COLO668 (cell line): Measurements from ENCODE around the gene CMTR2.
A peak's percentile ranks its signal among the peaks of the same experiment; 100 is the strongest.
"Not testable (repeated sequence)": the region's sequence is repeated elsewhere in the genome, so short reads cannot be mapped to it uniquely, and the experiment has no call there.

ENCODE experiments used
- DNase-seq: peaks from one replicate; lab custom pipeline; 2025; ENCODE audit not compliant: unreplicated experiment; lab: John Stamatoyannopoulos, UW

The CMTR2 gene, protein sequence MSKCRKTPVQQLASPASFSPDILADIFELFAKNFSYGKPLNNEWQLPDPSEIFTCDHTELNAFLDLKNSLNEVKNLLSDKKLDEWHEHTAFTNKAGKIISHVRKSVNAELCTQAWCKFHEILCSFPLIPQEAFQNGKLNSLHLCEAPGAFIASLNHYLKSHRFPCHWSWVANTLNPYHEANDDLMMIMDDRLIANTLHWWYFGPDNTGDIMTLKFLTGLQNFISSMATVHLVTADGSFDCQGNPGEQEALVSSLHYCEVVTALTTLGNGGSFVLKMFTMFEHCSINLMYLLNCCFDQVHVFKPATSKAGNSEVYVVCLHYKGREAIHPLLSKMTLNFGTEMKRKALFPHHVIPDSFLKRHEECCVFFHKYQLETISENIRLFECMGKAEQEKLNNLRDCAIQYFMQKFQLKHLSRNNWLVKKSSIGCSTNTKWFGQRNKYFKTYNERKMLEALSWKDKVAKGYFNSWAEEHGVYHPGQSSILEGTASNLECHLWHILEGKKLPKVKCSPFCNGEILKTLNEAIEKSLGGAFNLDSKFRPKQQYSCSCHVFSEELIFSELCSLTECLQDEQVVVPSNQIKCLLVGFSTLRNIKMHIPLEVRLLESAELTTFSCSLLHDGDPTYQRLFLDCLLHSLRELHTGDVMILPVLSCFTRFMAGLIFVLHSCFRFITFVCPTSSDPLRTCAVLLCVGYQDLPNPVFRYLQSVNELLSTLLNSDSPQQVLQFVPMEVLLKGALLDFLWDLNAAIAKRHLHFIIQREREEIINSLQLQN

DNA sequence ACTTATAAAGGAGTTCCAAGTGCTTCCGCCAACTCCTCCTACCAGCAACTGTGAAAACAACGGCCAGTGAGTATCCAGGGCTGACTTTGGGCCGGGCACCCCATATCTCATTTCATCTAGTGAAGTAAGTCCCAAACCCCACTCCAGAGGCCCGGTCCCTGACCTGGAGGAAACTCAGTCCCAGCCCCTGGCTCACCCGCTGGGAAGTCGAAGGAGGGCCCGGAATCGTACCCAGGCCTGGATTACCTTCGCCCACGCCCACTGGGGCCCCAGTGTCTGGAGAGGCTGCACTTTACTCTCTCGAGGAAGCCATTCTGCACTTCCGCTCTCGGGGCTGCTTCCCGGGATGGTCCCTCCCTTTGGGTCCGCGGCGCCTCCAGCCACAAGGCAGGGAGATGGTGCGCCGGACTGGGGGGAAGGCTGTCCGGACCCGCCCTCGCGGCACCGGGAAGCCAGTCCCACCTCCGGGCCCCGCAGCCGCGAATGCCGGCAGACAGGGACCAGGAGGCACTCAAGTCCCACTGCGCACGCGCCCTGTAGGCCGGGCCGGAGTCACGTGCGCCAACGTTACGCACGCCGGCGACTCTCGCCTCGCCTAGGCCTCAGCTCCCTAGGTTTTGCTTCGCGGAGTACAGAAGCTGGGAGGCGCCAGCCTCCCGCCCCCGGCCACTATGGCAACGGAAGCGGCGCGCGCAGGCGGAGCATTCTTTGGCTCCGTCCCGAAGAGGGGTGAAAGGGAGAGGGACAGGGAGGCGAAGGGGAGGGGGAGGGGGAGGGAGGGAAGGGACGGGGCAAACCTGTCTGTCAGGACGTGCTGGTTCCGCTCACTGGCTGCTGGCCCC, at the start of gene CMTR2:
TSS of gene CMTR2 (minus strand) at position 513 of the 842 bp plus-strand sequence. CDS start 3,482 bp downstream, outside the sequence.
- peak; percentile 99 for DNase-seq

DNA sequence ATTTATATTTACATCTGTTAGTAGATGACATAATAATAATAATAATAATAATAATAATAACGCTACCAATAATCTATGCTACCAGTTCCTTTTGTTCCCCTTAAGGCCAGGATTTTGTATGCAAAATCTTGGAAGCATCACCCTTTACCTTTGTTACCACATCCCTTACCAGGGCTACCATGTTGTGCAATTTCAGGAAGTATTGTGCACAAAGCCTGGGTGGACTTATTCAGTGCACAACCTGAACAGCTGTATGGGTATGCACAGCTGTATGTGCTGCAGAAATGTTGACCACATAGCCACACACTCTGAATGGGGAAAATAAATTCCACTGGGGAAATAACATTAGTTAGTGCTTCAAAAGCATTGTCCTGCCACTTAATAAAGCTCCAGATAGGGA, 49.4 kb upstream of the CMTR2 start:
- DNase-seq = no peak

DNA sequence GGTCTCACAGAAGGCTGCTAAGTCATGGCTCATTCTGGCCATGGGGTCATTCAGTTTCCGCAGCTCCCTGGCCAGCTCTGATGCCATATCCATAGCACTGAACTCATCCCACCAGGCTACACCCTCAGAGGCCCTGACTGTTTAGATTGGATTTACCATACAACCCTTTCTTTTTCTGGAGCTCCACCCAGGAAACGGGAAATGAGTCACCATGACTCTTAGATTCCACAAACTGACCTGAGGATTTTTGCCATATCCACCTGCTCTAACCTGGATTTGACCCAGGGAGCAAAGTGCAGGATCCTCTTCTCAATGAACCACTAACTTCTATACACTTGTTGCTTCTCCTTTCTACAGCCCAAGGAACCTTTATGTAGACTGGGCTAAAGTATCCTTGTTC, 49.0 kb upstream of the CMTR2 start:
- DNase-seq = peak; percentile 40

DNA sequence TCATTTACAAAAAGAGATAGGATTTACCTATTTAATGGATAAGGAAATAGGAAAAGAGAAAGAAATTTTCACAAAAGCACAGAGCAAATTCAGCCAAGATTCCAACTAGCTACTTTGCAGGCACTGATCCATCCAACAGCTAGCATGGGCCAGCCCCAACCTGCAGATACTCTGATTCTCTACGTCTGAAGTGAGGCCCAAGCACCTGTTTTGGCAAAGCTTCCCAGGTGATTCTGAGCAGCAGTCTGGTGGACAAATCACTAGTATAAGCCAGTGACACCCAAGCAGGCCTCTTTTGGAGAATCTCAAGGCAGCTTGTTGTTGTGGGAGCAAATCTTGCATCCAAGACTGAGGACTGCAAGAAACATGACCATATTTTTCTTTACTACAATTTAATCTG, 48.4 kb upstream of the CMTR2 start:
- peak; percentile 10 for DNase-seq

DNA sequence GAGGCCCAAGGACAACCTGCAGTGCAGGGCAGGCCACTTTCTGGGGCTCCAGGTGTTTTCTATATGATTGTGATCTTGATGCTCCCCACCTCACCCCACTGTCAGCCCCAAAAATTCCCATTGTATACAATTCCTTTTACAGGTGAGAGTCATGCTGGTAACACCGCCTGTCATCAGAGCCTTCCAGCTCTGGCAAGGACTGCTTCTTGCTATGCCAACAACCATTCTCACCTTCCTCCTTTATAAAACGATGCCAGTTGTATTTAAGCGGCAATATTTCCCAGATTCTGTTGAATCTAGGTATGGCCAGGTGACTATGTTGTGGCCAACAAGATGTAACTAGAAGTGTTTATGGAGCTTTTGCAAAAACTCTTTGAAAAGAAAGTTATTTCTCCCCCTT, 38.9 kb upstream of the CMTR2 start:
- DNase-seq = no peak

DNA sequence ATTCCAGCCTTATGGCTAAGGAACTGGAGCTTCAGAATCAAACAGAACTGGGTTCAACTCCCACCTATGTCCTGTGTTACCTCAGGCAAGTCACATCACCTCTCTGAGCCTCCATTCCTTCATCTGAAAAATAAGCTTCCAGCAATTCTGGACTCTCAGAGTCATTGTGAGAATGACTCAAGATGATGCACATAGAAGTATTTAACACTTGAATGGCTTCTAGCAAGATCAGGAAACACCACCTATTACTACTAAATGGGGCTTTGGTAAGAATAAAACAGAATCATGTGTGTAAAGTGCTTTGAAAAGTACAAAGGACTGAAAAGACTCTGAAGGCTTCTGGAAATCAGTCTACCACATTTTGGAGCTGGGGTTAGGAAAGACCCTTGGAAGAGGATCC, 38.5 kb upstream of the CMTR2 start:
- no peak for DNase-seq

DNA sequence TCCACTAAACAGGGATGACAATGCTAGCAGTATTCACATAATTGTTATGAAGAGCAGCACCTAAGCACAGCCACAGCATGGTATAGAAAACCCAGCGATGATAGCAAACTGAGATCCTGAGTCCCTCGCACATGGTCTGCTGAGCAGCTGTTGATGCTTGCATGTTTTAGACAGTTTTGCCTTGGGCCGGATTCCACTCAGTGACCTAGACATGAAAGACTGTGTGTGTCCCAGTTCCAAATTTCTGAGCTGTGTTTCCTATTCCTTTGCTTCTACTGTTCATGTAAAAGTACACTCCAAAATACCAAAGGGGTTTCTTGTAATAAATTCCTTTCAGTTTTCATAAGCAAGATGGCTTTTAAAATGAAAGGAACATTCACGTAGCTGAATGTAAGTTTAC, 30.8 kb upstream of the CMTR2 start:
- DNase-seq = no peak

DNA sequence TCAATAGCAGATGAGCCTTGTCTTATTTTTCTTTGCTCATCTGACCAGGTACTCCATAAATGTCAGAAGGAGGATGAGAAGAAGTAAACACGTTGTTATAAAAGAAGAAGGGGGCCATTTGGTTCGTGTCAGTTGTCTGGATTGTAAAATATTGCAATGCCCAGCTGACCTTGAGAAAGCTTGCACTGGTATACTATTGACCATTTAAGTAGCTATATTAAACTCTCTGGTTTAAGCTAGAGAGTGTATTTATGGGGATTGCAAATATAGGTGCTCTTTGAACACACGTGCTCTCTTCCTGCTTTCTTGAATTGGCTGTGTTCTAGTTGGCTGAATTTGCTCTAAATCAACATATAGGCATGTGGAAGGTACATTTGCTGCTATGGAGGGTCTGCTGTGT, 26.1 kb upstream of the CMTR2 start:
- DNase-seq = no peak

DNA sequence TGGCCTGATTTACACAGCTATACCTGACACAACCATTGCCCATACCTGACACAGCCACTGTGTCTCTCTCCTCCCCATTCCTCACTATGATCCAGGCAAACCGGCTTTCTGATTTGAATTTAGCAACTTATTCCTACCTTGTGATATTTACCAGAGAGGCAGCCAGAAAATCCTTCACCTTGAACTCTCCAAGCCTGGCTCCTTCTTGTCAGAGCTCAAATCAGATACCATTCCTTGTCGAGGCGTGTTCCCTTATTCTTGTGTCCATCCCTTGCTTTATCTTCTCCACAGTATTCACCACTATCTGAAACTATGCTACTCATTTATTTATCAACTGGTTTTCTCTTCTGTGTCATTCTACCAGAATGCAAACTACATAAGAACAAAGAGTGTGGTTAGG, 24.4 kb upstream of the CMTR2 start:
- not testable (repeated sequence) for DNase-seq

DNA sequence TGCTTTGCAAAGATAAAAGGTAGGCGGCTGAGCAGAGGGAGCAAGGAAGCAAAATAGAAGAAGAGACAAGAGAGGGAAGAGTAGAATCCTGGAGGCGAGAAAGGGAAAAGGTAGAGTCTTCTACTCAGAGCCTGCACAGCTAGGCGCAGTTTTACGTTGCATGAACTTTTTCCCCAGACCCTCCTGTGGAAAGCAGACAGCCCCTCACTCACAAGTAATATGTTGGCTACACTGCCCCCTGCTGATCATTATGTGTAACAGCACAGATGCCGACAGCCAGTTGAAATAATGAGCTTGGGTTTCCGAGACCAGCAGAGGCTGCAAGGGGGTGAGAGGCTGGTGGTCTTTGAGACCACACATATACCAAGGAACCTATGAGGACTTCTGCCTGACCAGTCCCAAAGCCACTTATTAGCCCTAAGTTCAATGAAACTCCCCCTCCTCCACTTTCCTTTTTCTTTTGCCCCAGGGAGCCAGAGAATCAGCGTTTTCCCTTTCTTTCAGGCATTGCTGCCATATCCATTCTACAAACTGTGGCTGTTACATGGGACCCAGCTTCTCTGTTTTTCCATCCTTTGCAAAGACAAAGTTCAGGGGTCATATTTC, 22.5 kb upstream of the CMTR2 start:
- DNase-seq = peak; percentile 6

DNA sequence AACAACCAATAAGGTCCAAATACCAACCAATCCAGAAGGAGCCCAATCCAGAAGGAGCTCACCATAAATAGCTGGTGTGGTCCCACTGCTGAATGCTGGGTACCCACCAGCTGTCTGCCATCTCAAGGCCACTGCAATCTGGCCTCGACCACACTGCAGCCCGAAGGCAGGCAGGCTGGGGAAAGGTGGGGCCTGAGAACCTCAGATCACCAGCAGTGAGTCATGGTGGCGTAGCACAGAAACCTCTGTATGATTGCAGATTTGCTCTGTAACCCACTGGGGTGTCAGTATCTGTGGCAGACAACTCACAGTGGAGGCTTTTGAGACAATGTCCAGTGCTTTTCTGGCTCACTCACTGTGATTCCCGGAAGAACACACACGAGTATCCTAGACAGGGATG, 14.7 kb upstream of the CMTR2 start:
- no peak for DNase-seq

DNA sequence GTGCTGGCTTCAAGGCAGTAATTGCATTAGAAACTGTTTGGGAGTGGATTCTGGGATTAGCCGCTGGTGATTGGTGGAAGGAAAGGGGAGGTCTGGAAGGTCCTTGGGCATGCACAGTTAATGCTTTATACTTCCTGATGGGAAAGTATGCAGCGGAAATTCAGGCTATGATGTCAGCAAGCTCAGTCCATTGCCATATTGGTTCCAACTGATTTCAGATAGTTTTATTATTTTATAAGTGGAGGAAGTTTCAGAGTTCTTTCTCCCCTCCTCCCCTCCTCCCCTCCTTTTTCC, 8.1 kb upstream of the CMTR2 start:
- no peak for DNase-seq

DNA sequence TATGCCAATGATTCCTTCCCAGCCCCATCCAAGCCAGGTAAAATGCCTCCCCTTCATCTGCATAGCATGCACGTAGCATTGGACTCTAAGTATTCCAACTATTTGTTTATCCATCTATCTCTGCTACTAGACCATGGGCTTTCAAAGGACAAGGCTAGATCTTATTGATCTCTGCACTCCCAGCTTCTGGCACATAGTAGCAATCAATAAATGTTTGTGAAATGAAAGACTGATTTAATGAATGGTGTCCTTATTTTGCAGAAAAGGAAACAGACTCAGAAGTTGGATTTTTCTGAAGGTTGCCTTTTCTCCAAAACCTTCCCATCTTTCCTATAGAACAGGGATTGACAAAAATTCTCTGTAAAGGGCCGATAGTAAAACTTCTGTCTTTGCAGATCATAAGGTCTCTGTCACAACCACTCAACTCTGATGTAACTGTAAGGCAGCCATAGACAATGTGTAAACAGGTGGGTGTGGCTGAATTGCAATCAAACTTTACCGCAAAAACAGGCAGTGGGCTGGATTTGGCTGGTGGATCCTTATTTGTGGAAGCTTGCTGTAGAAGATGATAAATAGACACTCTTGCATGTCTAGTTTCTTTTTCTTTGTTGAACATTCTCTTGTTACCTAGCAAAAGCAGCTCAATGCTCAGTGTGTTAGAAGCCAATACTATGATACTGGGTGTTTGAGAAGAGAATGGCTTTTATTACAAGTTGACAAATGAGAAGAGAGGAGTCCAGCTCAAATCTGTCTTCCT, 7.6 kb upstream of the CMTR2 start:
- DNase-seq = peak; percentile 8

DNA sequence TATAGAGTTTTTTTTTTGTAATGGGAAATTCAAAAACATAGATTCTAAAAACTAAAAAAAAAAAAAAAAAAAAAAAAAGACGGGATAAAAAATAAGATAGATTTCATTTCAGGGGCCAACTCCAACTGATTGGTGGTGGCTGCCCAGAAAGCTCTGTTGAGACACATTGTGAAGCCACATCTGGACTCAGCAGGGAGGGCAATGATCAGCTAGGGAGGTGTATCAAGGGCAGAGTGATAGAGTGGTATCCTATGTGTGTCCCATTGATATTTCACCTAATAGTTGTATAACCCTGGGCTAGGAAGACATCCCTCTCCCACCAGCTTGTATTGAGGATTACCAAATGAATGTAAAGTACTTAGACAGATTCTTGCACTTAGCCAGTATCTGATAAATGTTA, 6.7 kb upstream of the CMTR2 start:
- no peak for DNase-seq

DNA sequence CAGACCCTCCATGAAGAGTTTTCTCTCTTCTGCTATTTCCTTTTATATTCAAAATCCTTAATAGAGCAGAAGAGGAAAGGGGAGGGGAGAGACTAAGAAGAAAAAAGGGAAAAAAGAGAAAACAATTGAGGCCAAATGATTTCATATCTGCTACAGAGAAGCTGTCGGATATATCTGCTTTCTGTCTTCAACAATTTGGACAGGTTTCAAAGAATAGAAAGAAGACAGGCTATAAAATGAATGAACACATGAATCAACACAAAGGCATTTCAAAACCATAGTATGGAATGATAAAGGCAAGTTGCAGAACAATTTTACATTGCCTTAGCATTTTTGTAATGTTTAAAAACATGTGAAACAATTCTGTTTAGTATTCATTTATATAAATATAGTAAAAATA, 4.7 kb upstream of the CMTR2 start:
- no peak for DNase-seq

DNA sequence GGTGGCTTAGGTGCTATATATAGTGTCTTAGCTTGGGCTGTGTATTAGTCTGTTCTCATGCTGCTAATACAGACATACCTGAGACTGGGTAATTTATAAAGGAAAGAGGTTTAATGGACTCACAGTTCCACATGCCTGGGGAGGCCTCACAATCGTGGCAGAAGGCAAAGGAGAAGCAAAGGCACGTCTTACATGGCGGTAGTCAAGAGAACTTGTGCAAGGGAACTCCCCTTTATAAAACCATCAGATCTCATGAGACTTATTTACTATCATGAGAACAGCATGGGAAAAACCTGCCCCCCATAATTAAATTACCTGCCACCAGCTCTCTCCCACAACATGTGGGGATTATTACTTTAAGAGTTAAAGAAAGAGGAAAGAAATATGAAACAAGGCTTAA, 2.9 kb upstream of the CMTR2 start:
- not testable (repeated sequence) for DNase-seq

DNA sequence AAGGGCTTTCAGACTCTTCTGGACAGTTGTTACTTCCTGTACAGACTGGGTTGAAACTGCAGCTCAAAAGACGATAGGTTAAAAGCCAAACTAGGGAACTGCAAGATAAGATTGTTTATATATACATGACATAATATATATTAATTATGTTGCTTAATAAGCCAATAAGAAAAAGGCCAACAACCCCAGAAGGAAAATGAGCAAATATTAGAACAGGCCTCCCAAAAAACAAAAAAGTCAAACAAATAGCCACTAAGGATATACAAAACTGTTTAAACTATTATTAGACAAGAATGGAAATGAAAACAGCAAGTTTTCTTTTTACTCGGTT, 495 bp upstream of the CMTR2 start:
- no peak for DNase-seq

DNA sequence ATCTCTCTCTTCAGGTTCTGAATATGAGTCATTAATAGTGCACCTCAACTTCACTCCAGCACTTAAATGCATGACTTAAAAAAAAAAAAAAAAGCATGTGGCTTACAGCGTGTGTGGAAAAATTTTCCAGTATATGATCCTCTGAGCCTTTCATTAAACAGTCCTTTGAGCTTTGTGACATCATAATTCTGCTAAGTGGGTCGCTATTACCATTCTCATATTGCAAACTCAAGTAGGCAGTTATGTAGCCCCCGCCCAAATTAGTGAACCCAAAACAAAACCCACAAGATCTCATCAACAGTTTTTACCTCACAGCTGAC, 672 bp downstream of the CMTR2 start:
- DNase-seq = no peak

DNA sequence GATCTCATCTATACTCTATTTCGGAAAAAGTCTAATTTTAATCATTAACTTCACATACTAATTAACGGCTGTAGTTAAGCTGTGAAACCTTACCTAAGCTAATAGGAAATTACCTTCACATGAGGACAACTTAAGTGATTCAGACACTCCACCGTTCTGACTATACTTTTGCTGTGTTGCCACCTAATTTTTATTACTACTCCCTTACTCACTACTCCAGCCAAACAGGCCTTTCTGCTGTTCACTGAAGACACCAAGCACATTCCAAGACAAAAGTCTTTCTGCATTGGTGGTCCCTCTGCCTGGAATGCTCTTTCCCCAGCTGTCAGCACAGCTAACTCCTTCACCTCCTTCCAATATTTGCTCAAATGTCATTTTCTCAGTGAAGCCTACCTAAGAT, 1.3 kb downstream of the CMTR2 start:
- DNase-seq = no peak

DNA sequence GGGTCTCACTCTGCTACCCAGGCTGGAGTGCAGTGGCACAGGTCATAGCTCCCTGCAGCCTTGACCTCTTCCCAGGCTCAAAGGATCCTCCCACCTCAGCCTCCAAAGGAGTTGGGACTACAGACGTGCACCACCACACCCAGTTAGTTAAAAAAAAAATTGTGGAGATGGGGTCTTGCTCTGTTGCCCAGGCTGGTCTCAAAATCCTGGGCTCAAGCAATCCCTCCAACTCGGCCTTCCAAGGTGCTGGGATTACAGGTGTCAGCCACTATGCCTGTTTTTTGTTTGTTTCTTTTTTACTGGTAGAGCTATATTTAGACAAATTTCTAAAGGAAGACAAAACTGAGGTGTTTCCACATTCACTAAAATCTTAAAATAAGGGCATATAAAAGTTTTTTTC, 1.7 kb downstream of the CMTR2 start:
- no peak for DNase-seq

DNA sequence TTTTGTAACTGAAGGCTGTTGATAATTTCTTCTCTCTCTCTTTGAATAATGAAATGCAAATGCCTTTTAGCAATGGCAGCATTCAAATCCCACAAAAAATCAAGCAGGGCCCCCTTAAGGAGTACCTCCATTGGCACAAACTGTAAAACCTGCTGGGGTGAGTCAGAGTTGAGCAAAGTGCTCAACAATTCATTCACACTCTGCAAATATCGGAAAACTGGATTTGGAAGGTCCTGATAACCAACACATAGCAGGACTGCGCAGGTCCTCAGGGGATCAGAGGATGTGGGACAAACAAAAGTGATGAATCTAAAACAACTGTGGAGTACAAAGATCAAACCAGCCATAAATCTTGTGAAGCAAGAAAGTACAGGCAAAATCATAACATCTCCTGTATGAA, 5.6 kb downstream of the CMTR2 start:
- no peak for DNase-seq
